ENCODE measurements around the gene TNFRSF6B.

- TF ChIP-seq POLR2AphosphoS5 (IDR thresholded peaks at IDR 0.05; ENCODE audit: low read depth) (no peak), CTCF (IDR thresholded peaks at IDR 0.05; ENCODE audit: insufficient read depth, low read length) (no peak)
These were observed 18.4 kb downstream of the TNFRSF6B start for GRCh38 chr20:63714858-63715257.
